GM19467 (cell line): ENCODE measurements around the gene CGN.

Source experiments
- ATAC-seq: cut with Tn5 transposase; IDR thresholded peaks from one replicate; pipeline ENCODE4 v1.9.1; 2021; ENCODE audit warnings: mild to moderate bottlenecking, moderate library complexity; ENCODE audit not compliant: unreplicated experiment

The CGN gene

GRCh38 chr1:151546011-151546925 lies 35.1 kb downstream of the CGN start:
- ATAC-seq = no peak

- ATAC-seq = no peak
Measured at GRCh38 chr1:151547119-151547899, 36.1 kb downstream of the CGN start.

- no peak for ATAC-seq
Measured at GRCh38 chr1:151547900-151548230, 36.7 kb downstream of the CGN start.

- ATAC-seq = no peak
Measured at GRCh38 chr1:151549199-151549598, 38.0 kb downstream of the CGN start.

GRCh38 chr1:151553659-151554058 lies 42.5 kb downstream of the CGN start:
- no peak for ATAC-seq

- ATAC-seq = no peak
Measured at GRCh38 chr1:151556052-151556451, 44.9 kb downstream of the CGN start.

GRCh38 chr1:151562661-151563060 lies 51.5 kb downstream of the CGN start:
- ATAC-seq = no peak

- no peak for ATAC-seq
Measured at GRCh38 chr1:151563376-151563775, 52.2 kb downstream of the CGN start.

GRCh38 chr1:151565502-151566189 lies 54.5 kb downstream of the CGN start:
- no peak for ATAC-seq

- ATAC-seq = no peak
Measured at GRCh38 chr1:151568626-151569088, 57.5 kb downstream of the CGN start.

GRCh38 chr1:151570819-151571218 lies 59.6 kb downstream of the CGN start:
- ATAC-seq = no peak

GRCh38 chr1:151574575-151575529 lies 63.7 kb downstream of the CGN start:
- no peak for ATAC-seq

- no peak for ATAC-seq
Measured at GRCh38 chr1:151577173-151577572, 66.0 kb downstream of the CGN start.

GRCh38 chr1:151578941-151579340 lies 67.8 kb downstream of the CGN start:
- no peak for ATAC-seq

- ATAC-seq = no peak
Measured at GRCh38 chr1:151579436-151580225, 68.4 kb downstream of the CGN start.

GRCh38 chr1:151581451-151581850 lies 70.3 kb downstream of the CGN start:
- ATAC-seq = no peak

- ATAC-seq = no peak
Measured at GRCh38 chr1:151581921-151582320, 70.7 kb downstream of the CGN start.

- ATAC-seq = no peak
Measured at GRCh38 chr1:151583796-151584195, 72.6 kb downstream of the CGN start.

- ATAC-seq = no peak
Measured at GRCh38 chr1:151584278-151584677, 73.1 kb downstream of the CGN start.
